HEK293 (cell line): Measurements from ENCODE around the gene BYSL.
A peak's percentile ranks its signal among the peaks of the same experiment; 100 is the strongest.

Experiments used
- CTCF ChIA-PET: fragments of 350-600 bp; formaldehyde crosslinking; extraction: SDS; loops from one replicate; lab custom pipeline; 2021; ENCODE audit warnings: antibody characterized with exemption; lab: Yijun Ruan, JAX
- POLR2A ChIA-PET: fragments of 300-600 bp; formaldehyde crosslinking; extraction: SDS; loops from one replicate; lab custom pipeline; 2020; ENCODE audit warnings: antibody characterized with exemption, inconsistent platforms; lab: Yijun Ruan, JAX
- H3K27ac ChIP-seq: fragments of 200-500 bp; sonication (Bioruptor generic); 2 replicates; pipeline ENCODE4 v1.5.1; 2014; ENCODE audit warnings: low read depth, low read length, control low read depth, inconsistent platforms; ENCODE audit errors: extremely low read depth
- H3K36me3 ChIP-seq, 2 experiments: fragments of 200-500 bp in 1 of 2; sonication (Bioruptor generic) in 1 of 2; 1 replicate in 1 of 2; 2 replicates in 1 of 2; pipeline ENCODE4 v1.5.1; 2014 to 2017; ENCODE audit warnings: inconsistent platforms in 2 of 2, low read length in 2 of 2; ENCODE audit not compliant: control insufficient read depth in 2 of 2, insufficient read depth in 1 of 2
- H3K4me1 ChIP-seq: fragments of 200-500 bp; sonication (Bioruptor generic); 2 replicates; pipeline ENCODE4 v1.5.1; 2014; ENCODE audit warnings: mild to moderate bottlenecking, low read length, inconsistent platforms; ENCODE audit not compliant: control insufficient read depth, insufficient read depth
- H3K4me3 ChIP-seq: 2 replicates; pipeline ENCODE4 v1.5.1; 2011; ENCODE audit warnings: low read depth, mild to moderate bottlenecking, control low read depth, low read length, moderate library complexity
- H3K9me3 ChIP-seq: fragments of 200-500 bp; sonication (Bioruptor generic); 2 replicates; pipeline ENCODE4 v1.5.1; 2014; ENCODE audit warnings: low read depth, low read length, inconsistent platforms; ENCODE audit not compliant: control insufficient read depth, insufficient read depth
- FEZF1 ChIP-seq: fragments of 450-650 bp; formaldehyde crosslinking; IDR thresholded peaks from 2 replicates; pipeline ENCODE4 v1.5.1; 2016; ENCODE audit warnings: missing biosample characterization, missing genetic modification characterization
- KLF16 ChIP-seq: fragments of 450-650 bp; formaldehyde crosslinking; IDR thresholded peaks from 2 replicates; pipeline ENCODE4 v1.5.1; 2017; ENCODE audit warnings: missing biosample characterization, missing genetic modification characterization
- KLF8 ChIP-seq: fragments of 450-650 bp; formaldehyde crosslinking; IDR thresholded peaks from 2 replicates; pipeline ENCODE4 v1.5.1; 2016; ENCODE audit warnings: missing biosample characterization, missing genetic modification characterization
- KLF9 ChIP-seq: fragments of 450-650 bp; formaldehyde crosslinking; IDR thresholded peaks from 2 replicates; pipeline ENCODE4 v1.5.1; 2016; ENCODE audit warnings: missing biosample characterization, missing genetic modification characterization, low read depth
- MZF1 ChIP-seq: fragments of 450-650 bp; formaldehyde crosslinking; IDR thresholded peaks from 2 replicates; pipeline ENCODE4 v1.5.1; 2017; ENCODE audit warnings: missing biosample characterization, missing genetic modification characterization, borderline replicate concordance
- SP2 ChIP-seq: fragments of 450-650 bp; formaldehyde crosslinking; IDR thresholded peaks from 2 replicates; pipeline ENCODE4 v1.5.1; 2016; ENCODE audit warnings: missing biosample characterization, missing genetic modification characterization
- SP3 ChIP-seq: fragments of 450-650 bp; formaldehyde crosslinking; IDR thresholded peaks from 2 replicates; pipeline ENCODE4 v1.5.1; 2016; ENCODE audit warnings: missing biosample characterization, missing genetic modification characterization
- TCF7L2 ChIP-seq: IDR thresholded peaks from 2 replicates; pipeline ENCODE4 v1.6.1; 2011; ENCODE audit warnings: low read depth, mild to moderate bottlenecking, inconsistent platforms, low read length, moderate library complexity, borderline replicate concordance
- ZBTB20 ChIP-seq: fragments of 450-650 bp; formaldehyde crosslinking; IDR thresholded peaks from 2 replicates; pipeline ENCODE4 v1.5.1; 2016; ENCODE audit warnings: missing biosample characterization, missing genetic modification characterization
- ZBTB26 ChIP-seq: fragments of 450-650 bp; formaldehyde crosslinking; optimal IDR thresholded peaks from 2 replicates; pipeline ENCODE3; 2016; ENCODE audit warnings: missing biosample characterization, mild to moderate bottlenecking, missing genetic modification characterization
- ZBTB48 ChIP-seq: fragments of 450-650 bp; formaldehyde crosslinking; IDR thresholded peaks from 2 replicates; pipeline ENCODE4 v1.5.1; 2016; ENCODE audit warnings: missing biosample characterization, missing genetic modification characterization
- ZBTB8A ChIP-seq: fragments of 450-650 bp; formaldehyde crosslinking; IDR thresholded peaks from 2 replicates; pipeline ENCODE4 v1.5.1; 2016; ENCODE audit warnings: missing biosample characterization, missing genetic modification characterization
- ZIC2 ChIP-seq: fragments of 450-650 bp; formaldehyde crosslinking; IDR thresholded peaks from 2 replicates; pipeline ENCODE4 v1.5.1; 2016; ENCODE audit warnings: missing biosample characterization, missing genetic modification characterization
- ZNF10 ChIP-seq: fragments of 450-650 bp; formaldehyde crosslinking; IDR thresholded peaks from 2 replicates; pipeline ENCODE4 v1.5.1; 2017; ENCODE audit warnings: missing biosample characterization, missing genetic modification characterization
- ZNF184 ChIP-seq: fragments of 450-650 bp; IDR thresholded peaks from 2 replicates; pipeline ENCODE4 v1.5.1; 2018; ENCODE audit warnings: missing biosample characterization, mild to moderate bottlenecking, missing genetic modification characterization
- ZNF248 ChIP-seq: fragments of 450-650 bp; formaldehyde crosslinking; IDR thresholded peaks from 2 replicates; pipeline ENCODE4 v1.5.1; 2017; ENCODE audit warnings: missing biosample characterization, missing genetic modification characterization
- ZNF266 ChIP-seq: fragments of 450-650 bp; formaldehyde crosslinking; IDR thresholded peaks from 2 replicates; pipeline ENCODE4 v1.5.1; 2016; ENCODE audit warnings: missing biosample characterization, missing genetic modification characterization, low read depth
- ZNF311 ChIP-seq: fragments of 450-650 bp; formaldehyde crosslinking; IDR thresholded peaks from 2 replicates; pipeline ENCODE4 v1.5.1; 2017; ENCODE audit warnings: missing biosample characterization, missing genetic modification characterization, borderline replicate concordance
- ZNF335 ChIP-seq: fragments of 450-650 bp; formaldehyde crosslinking; conservative IDR thresholded peaks from 2 replicates; pipeline ENCODE4 v1.5.1; 2016; ENCODE audit warnings: missing biosample characterization, missing genetic modification characterization
- ZNF341 ChIP-seq: fragments of 450-650 bp; formaldehyde crosslinking; IDR thresholded peaks from 2 replicates; pipeline ENCODE4; 2016; ENCODE audit warnings: low read depth, missing biosample characterization, missing genetic modification characterization
- ZNF404 ChIP-seq: fragments of 450-650 bp; formaldehyde crosslinking; IDR thresholded peaks from 2 replicates; pipeline ENCODE4 v1.5.1; 2017; ENCODE audit warnings: missing biosample characterization, missing genetic modification characterization
- ZNF530 ChIP-seq: fragments of 450-650 bp; formaldehyde crosslinking; IDR thresholded peaks from 2 replicates; pipeline ENCODE4 v1.5.1; 2016; ENCODE audit warnings: low read depth, missing biosample characterization, missing genetic modification characterization
- ZNF561 ChIP-seq: fragments of 450-650 bp; IDR thresholded peaks from 2 replicates; pipeline ENCODE4 v1.5.1; 2018; ENCODE audit warnings: missing biosample characterization, missing genetic modification characterization, borderline replicate concordance
- ZNF629 ChIP-seq: fragments of 450-650 bp; formaldehyde crosslinking; IDR thresholded peaks from 2 replicates; pipeline ENCODE4 v1.5.1; 2017; ENCODE audit warnings: missing biosample characterization, missing genetic modification characterization
- ZNF677 ChIP-seq: fragments of 450-650 bp; IDR thresholded peaks from 2 replicates; pipeline ENCODE4 v1.5.0; 2018; ENCODE audit warnings: missing biosample characterization, mild to moderate bottlenecking, missing genetic modification characterization, moderate library complexity
- ZNF792 ChIP-seq: fragments of 450-650 bp; formaldehyde crosslinking; IDR thresholded peaks from 2 replicates; pipeline ENCODE4 v1.5.1; 2016; ENCODE audit warnings: missing biosample characterization, missing genetic modification characterization
- TF ChIP-seq, protein P1 (sequence below): fragments of 450-650 bp; formaldehyde crosslinking; IDR thresholded peaks from 2 replicates; pipeline ENCODE4 v1.5.1; 2016; ENCODE audit warnings: missing biosample characterization, missing genetic modification characterization
- TF ChIP-seq, protein P2 (sequence below): fragments of 450-650 bp; formaldehyde crosslinking; IDR thresholded peaks from 2 replicates; pipeline ENCODE4 v1.5.1; 2016; ENCODE audit warnings: missing biosample characterization, missing genetic modification characterization
- TF ChIP-seq, protein P3 (sequence below): fragments of 450-650 bp; formaldehyde crosslinking; IDR thresholded peaks from 2 replicates; pipeline ENCODE4 v1.5.1; 2017; ENCODE audit warnings: missing biosample characterization, missing genetic modification characterization
- TF ChIP-seq, protein P4 (sequence below): fragments of 450-650 bp; formaldehyde crosslinking; IDR thresholded peaks from 2 replicates; pipeline ENCODE4 v1.5.1; 2016; ENCODE audit warnings: missing biosample characterization, missing genetic modification characterization

The BYSL gene

DNA sequence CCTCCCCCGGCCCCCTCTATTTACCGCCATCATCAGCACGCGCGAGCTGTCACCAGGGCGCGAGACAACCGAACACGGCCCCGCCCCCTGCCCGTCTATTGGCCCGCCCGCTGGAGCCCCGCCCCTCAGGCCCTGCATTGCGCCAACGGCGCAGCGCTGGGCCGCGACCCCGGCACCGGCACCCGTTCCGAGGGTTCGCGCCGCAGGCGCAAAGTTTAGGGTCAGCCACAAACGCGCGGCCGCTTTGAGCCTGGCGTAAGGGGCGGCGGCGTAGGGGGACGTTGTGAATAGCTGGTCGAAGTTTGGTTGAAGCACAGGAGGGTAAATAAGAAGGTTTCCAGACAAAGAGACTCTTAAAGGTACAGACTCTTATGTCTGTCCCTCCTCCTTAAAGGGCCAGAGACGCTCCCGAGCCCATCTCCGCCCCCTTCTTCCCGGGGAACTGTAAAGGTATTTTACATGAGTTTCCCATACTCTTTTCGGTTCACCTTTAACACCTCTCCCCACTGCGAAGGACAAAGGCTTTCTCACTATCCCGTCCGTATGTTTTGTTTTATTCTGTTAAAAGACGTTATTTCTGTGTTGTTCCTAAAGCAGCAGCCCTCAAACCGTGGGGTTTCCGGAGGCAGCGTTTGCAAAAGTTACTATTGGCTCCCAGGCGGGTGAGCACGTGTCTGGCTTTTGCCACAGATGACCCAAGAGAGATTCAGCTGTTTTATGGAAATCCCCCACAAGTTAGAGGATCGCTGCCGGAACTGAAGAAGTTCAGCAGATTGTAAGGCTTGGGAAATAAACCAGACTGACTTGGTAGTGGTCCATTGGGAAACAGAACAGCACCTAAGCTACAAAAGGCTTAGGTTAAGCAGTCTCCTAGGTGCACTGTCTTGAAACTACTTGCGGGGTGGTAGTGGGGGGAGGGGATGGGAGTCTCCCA, 25.7 kb upstream of the BYSL start, which contains the start of gene USP49:
Gene USP49 (minus strand): TSS at position 76 of the 934 bp plus-strand sequence. CDS start 88,392 bp downstream, outside the sequence.
- CTCF ChIA-PET, result interaction anchor here (0.5 to 2.0 kb wide), 4 partner anchors 26 to 191 kb away, joined by 3 to 17 read pairs (median 6); partner anchors contain the start of genes BYSL, MED20 and TOMM6
- no peaks in the 10 kb centered on the region for H3K9me3 ChIP-seq
- H3K4me1 ChIP-seq, result peaks cover 9% of the 10 kb centered on the region; the same call in 1 of the 2 replicates
- no peaks in the 10 kb centered on the region; a peak in 1 of 3 replicates for H3K36me3 ChIP-seq
- peak within 1 kb of the TSS; percentile 89 for H3K4me3 ChIP-seq
- H3K27ac ChIP-seq, result peak within 1 kb of the TSS; percentile 61
- POLR2A ChIA-PET, result interaction anchor here (0.5 to 2.5 kb wide), 15 partner anchors 10 to 431 kb away, joined by 3 to 16 read pairs (median 4); partner anchors contain the start of genes BYSL, CCND3, MED20 and TAF8
- TF ChIP-seq ZNF248 (tag by site-specific recombination) (no peak), KLF8 (peak; percentile 30; the same call in 1 of the 2 replicates), ZNF266 (no peak), SP3 (peak; percentile 76), ZNF341 (tag by site-specific recombination) (peak; percentile 50), ZNF404 (tag by site-specific recombination) (no peak), ZNF629 (tag by site-specific recombination) (0 out of 2 replicates have a peak, but pooled peaks have one; percentile 9), MZF1 (tag by site-specific recombination) (peak; percentile 81), SP2 (tag by site-specific recombination) (peak; percentile 75), ZNF335 (tag by site-specific recombination) (peak; percentile 79), TCF7L2 (peak; percentile 31; the same call in 1 of the 2 replicates), ZNF561 (tag by site-specific recombination) (0 out of 2 replicates have a peak, but pooled peaks have one; percentile 25), ZBTB8A (peak; percentile 8; the same call in 1 of the 2 replicates), ZNF10 (tag by site-specific recombination) (0 out of 2 replicates have a peak, but pooled peaks have one; percentile 24), KLF16 (peak; percentile 52; the same call in 1 of the 2 replicates), ZBTB26 (peak; percentile 83), ZNF530 (tag by site-specific recombination) (no peak), ZNF677 (tag by site-specific recombination) (no peak), ZNF792 (no peak), ZNF184 (0 out of 2 replicates have a peak, but pooled peaks have one; percentile 7), FEZF1 (tag by site-specific recombination) (no peak), ZIC2 (tag by site-specific recombination) (peak; percentile 27), KLF9 (tag by site-specific recombination) (0 out of 2 replicates have a peak, but pooled peaks have one; percentile 54), ZBTB20 (tag by site-specific recombination) (peak; percentile 92), ZNF311 (no peak), ZBTB48 (tag by site-specific recombination) (0 out of 2 replicates have a peak, but pooled peaks have one; percentile 34)
- TF ChIP-seq, protein P1, sequence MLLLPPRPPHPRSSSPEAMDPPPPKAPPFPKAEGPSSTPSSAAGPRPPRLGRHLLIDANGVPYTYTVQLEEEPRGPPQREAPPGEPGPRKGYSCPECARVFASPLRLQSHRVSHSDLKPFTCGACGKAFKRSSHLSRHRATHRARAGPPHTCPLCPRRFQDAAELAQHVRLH, result peak; percentile 72
- TF ChIP-seq, protein P2, sequence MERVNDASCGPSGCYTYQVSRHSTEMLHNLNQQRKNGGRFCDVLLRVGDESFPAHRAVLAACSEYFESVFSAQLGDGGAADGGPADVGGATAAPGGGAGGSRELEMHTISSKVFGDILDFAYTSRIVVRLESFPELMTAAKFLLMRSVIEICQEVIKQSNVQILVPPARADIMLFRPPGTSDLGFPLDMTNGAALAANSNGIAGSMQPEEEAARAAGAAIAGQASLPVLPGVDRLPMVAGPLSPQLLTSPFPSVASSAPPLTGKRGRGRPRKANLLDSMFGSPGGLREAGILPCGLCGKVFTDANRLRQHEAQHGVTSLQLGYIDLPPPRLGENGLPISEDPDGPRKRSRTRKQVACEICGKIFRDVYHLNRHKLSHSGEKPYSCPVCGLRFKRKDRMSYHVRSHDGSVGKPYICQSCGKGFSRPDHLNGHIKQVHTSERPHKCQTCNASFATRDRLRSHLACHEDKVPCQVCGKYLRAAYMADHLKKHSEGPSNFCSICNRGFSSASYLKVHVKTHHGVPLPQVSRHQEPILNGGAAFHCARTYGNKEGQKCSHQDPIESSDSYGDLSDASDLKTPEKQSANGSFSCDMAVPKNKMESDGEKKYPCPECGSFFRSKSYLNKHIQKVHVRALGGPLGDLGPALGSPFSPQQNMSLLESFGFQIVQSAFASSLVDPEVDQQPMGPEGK (tag by site-specific recombination), result peak; percentile 27; the same call in 1 of the 2 replicates
- TF ChIP-seq, protein P3, sequence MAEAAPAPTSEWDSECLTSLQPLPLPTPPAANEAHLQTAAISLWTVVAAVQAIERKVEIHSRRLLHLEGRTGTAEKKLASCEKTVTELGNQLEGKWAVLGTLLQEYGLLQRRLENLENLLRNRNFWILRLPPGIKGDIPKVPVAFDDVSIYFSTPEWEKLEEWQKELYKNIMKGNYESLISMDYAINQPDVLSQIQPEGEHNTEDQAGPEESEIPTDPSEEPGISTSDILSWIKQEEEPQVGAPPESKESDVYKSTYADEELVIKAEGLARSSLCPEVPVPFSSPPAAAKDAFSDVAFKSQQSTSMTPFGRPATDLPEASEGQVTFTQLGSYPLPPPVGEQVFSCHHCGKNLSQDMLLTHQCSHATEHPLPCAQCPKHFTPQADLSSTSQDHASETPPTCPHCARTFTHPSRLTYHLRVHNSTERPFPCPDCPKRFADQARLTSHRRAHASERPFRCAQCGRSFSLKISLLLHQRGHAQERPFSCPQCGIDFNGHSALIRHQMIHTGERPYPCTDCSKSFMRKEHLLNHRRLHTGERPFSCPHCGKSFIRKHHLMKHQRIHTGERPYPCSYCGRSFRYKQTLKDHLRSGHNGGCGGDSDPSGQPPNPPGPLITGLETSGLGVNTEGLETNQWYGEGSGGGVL, result peak; percentile 60; the same call in 1 of the 2 replicates
- TF ChIP-seq, protein P4, sequence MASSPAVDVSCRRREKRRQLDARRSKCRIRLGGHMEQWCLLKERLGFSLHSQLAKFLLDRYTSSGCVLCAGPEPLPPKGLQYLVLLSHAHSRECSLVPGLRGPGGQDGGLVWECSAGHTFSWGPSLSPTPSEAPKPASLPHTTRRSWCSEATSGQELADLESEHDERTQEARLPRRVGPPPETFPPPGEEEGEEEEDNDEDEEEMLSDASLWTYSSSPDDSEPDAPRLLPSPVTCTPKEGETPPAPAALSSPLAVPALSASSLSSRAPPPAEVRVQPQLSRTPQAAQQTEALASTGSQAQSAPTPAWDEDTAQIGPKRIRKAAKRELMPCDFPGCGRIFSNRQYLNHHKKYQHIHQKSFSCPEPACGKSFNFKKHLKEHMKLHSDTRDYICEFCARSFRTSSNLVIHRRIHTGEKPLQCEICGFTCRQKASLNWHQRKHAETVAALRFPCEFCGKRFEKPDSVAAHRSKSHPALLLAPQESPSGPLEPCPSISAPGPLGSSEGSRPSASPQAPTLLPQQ (tag by site-specific recombination), result 0 out of 2 replicates have a peak, but pooled peaks have one; percentile 47
